ENCODE results near the gene GPER1. TPM values are rescaled to one million over a fixed set of nuclear protein-coding genes. Genes with fewer than 3 reads are reported as not detected.
A peak's percentile ranks its signal among the peaks of the same experiment; 100 is the strongest.
"Not testable (repeated sequence)": the region's sequence is repeated elsewhere in the genome, so short reads cannot be mapped to it uniquely, and the experiment has no call there.

GPER1 gene
- 0.88 TPM for polyA plus RNA-seq (2013, experiment 1 of 2)
- 0.84 TPM for polyA plus RNA-seq (2013, experiment 2 of 2)

- Histone ChIP-seq H3K4me3 (ENCODE audit: low read length) (peak within 1 kb of the TSS; percentile 26), H2BK120ac (ENCODE audit: low read depth, low read length) (no peak within 1 kb of the TSS), H3K56ac (ENCODE audit: low read length) (peak within 1 kb of the TSS; percentile 93), H3K23ac (ENCODE audit: low read length) (peak within 1 kb of the TSS; percentile 45), H4K8ac (ENCODE audit: low read depth, low read length) (no peak within 1 kb of the TSS), H3K79me2 (ENCODE audit: control insufficient read depth, insufficient read depth, low read length) (no peaks in the 10 kb centered on the region), H3K27ac (ENCODE audit: low read depth, low read length) (no peak within 1 kb of the TSS), H3K18ac (ENCODE audit: low read length) (no peak within 1 kb of the TSS), H2AK5ac (ENCODE audit: low read length) (no peak within 1 kb of the TSS), H4K5ac (ENCODE audit: low read length) (no peak within 1 kb of the TSS), H2BK5ac (ENCODE audit: low read length) (no peak within 1 kb of the TSS), H3K36me3 (ENCODE audit: control insufficient read depth, insufficient read depth, low read length) (no peaks in the 10 kb centered on the region), H2BK15ac (replicated peaks; ENCODE audit: low read depth) (no peak within 1 kb of the TSS), H3K4me1 (ENCODE audit: control insufficient read depth, low read depth, low read length) (peaks cover 4% of the 10 kb centered on the region), H3K27me3 (ENCODE audit: insufficient read depth, low read length, poor library complexity) (no peaks in the 10 kb centered on the region), H3K4ac (ENCODE audit: low read depth, low read length) (no peak within 1 kb of the TSS), H3K79me1 (ENCODE audit: low read length) (no peaks in the 10 kb centered on the region), H3K4me2 (ENCODE audit: low read length) (peak within 1 kb of the TSS; percentile 56), H3K9ac (ENCODE audit: low read length) (peak within 1 kb of the TSS; percentile 72)
- WGBS (ENCODE audit: extremely low coverage, insufficient coverage, low lambda C conversion rate), result no CpG with 5 or more reads among the region's 28 CpGs
- DNase-seq, result peak; percentile 63
Measured at GRCh38 chr7:1087952-1088920, at the start of gene GPER1. TSS of gene GPER1 (plus strand) at chr7:1088113. CDS start at chr7:1091729, 3,616 bp downstream.

- H3K18ac ChIP-seq (ENCODE audit: low read length); H3K23ac ChIP-seq (ENCODE audit: low read length); H2AK5ac ChIP-seq (ENCODE audit: low read length); H2BK5ac ChIP-seq (ENCODE audit: low read length); H3K4me1 ChIP-seq (ENCODE audit: control insufficient read depth, low read depth, low read length); H3K36me3 ChIP-seq (ENCODE audit: control insufficient read depth, insufficient read depth, low read length); DNase-seq; H2BK120ac ChIP-seq (ENCODE audit: low read depth, low read length); H3K9ac ChIP-seq (ENCODE audit: low read length); H3K4me3 ChIP-seq (ENCODE audit: low read length); H4K8ac ChIP-seq (ENCODE audit: low read depth, low read length); H4K5ac ChIP-seq (ENCODE audit: low read length); H3K27me3 ChIP-seq (ENCODE audit: insufficient read depth, low read length, poor library complexity); H3K4me2 ChIP-seq (ENCODE audit: low read length); H3K56ac ChIP-seq (ENCODE audit: low read length); H3K79me2 ChIP-seq (ENCODE audit: control insufficient read depth, insufficient read depth, low read length); H3K27ac ChIP-seq (ENCODE audit: low read depth, low read length); H3K79me1 ChIP-seq (ENCODE audit: low read length); H3K4ac ChIP-seq (ENCODE audit: low read depth, low read length); H2BK15ac ChIP-seq (replicated peaks; ENCODE audit: low read depth): not testable (repeated sequence)
- WGBS (ENCODE audit: extremely low coverage, insufficient coverage, low lambda C conversion rate), result no CpG with 5 or more reads among the region's 1 CpG
Measured at GRCh38 chr7:1040233-1040632, 47.7 kb upstream of the GPER1 start.

- peaks cover 2% of the 10 kb centered on the region for H3K4me1 ChIP-seq (ENCODE audit: control insufficient read depth, low read depth, low read length)
- no peak overlapping the region for H3K4ac ChIP-seq (ENCODE audit: low read depth, low read length)
- no peak overlapping the region for H3K4me2 ChIP-seq (ENCODE audit: low read length)
- no peak overlapping the region for H3K9ac ChIP-seq (ENCODE audit: low read length)
- no peak overlapping the region for H3K18ac ChIP-seq (ENCODE audit: low read length)
- H4K8ac ChIP-seq (ENCODE audit: low read depth, low read length), result no peak overlapping the region
- H2BK5ac ChIP-seq (ENCODE audit: low read length), result no peak overlapping the region
- H3K4me3 ChIP-seq (ENCODE audit: low read length), result no peak overlapping the region
- no peak overlapping the region for H3K56ac ChIP-seq (ENCODE audit: low read length)
- H3K79me2 ChIP-seq (ENCODE audit: control insufficient read depth, insufficient read depth, low read length), result no peaks in the 10 kb centered on the region
- no CpG with 5 or more reads among the region's 16 CpGs for WGBS (ENCODE audit: extremely low coverage, insufficient coverage, low lambda C conversion rate)
- no peak for DNase-seq
- H2AK5ac ChIP-seq (ENCODE audit: low read length), result no peak overlapping the region
- no peak overlapping the region for H3K23ac ChIP-seq (ENCODE audit: low read length)
- no peaks in the 10 kb centered on the region for H3K27me3 ChIP-seq (ENCODE audit: insufficient read depth, low read length, poor library complexity)
- no peaks in the 10 kb centered on the region for H3K36me3 ChIP-seq (ENCODE audit: control insufficient read depth, insufficient read depth, low read length)
- no peak overlapping the region for H4K5ac ChIP-seq (ENCODE audit: low read length)
- no peak overlapping the region for H3K27ac ChIP-seq (ENCODE audit: low read depth, low read length)
- no peak overlapping the region for H2BK15ac ChIP-seq (replicated peaks; ENCODE audit: low read depth)
- H2BK120ac ChIP-seq (ENCODE audit: low read depth, low read length), result no peak overlapping the region
- H3K79me1 ChIP-seq (ENCODE audit: low read length), result peaks cover 4% of the 10 kb centered on the region
Measured at GRCh38 chr7:1040790-1041189, 47.1 kb upstream of the GPER1 start.

- H3K4me1 ChIP-seq (ENCODE audit: control insufficient read depth, low read depth, low read length), result peaks cover 2% of the 10 kb centered on the region
- no peak overlapping the region for H2AK5ac ChIP-seq (ENCODE audit: low read length)
- no peak overlapping the region for H2BK120ac ChIP-seq (ENCODE audit: low read depth, low read length)
- H3K9ac ChIP-seq (ENCODE audit: low read length), result no peak overlapping the region
- no peak overlapping the region for H3K27ac ChIP-seq (ENCODE audit: low read depth, low read length)
- no peaks in the 10 kb centered on the region for H3K36me3 ChIP-seq (ENCODE audit: control insufficient read depth, insufficient read depth, low read length)
- no peak overlapping the region for H3K23ac ChIP-seq (ENCODE audit: low read length)
- H4K5ac ChIP-seq (ENCODE audit: low read length), result no peak overlapping the region
- no CpG with 5 or more reads among the region's 40 CpGs for WGBS (ENCODE audit: extremely low coverage, insufficient coverage, low lambda C conversion rate)
- H2BK15ac ChIP-seq (replicated peaks; ENCODE audit: low read depth), result no peak overlapping the region
- no peak overlapping the region for H2BK5ac ChIP-seq (ENCODE audit: low read length)
- H3K4ac ChIP-seq (ENCODE audit: low read depth, low read length), result no peak overlapping the region
- H3K4me2 ChIP-seq (ENCODE audit: low read length), result no peak overlapping the region
- peaks cover 6% of the 10 kb centered on the region for H3K79me1 ChIP-seq (ENCODE audit: low read length)
- no peak overlapping the region for H4K8ac ChIP-seq (ENCODE audit: low read depth, low read length)
- H3K56ac ChIP-seq (ENCODE audit: low read length), result no peak overlapping the region
- H3K27me3 ChIP-seq (ENCODE audit: insufficient read depth, low read length, poor library complexity), result no peaks in the 10 kb centered on the region
- no peak overlapping the region for H3K18ac ChIP-seq (ENCODE audit: low read length)
- no peak for DNase-seq
- H3K79me2 ChIP-seq (ENCODE audit: control insufficient read depth, insufficient read depth, low read length), result no peaks in the 10 kb centered on the region
- H3K4me3 ChIP-seq (ENCODE audit: low read length), result no peak overlapping the region
Measured at GRCh38 chr7:1041551-1042491, 46.1 kb upstream of the GPER1 start.

GRCh38 chr7:1042492-1042833, 45.5 kb upstream of the GPER1 start:
- Histone ChIP-seq H3K79me2 (ENCODE audit: control insufficient read depth, insufficient read depth, low read length) (no peaks in the 10 kb centered on the region), H3K56ac (ENCODE audit: low read length) (peak overlapping the region; percentile 7), H2BK120ac (ENCODE audit: low read depth, low read length) (no peak overlapping the region), H3K27ac (ENCODE audit: low read depth, low read length) (no peak overlapping the region), H3K9ac (ENCODE audit: low read length) (no peak overlapping the region), H2BK15ac (replicated peaks; ENCODE audit: low read depth) (no peak overlapping the region), H3K27me3 (ENCODE audit: insufficient read depth, low read length, poor library complexity) (no peaks in the 10 kb centered on the region), H2AK5ac (ENCODE audit: low read length) (no peak overlapping the region), H3K4ac (ENCODE audit: low read depth, low read length) (no peak overlapping the region), H4K8ac (ENCODE audit: low read depth, low read length) (no peak overlapping the region), H3K4me2 (ENCODE audit: low read length) (no peak overlapping the region), H3K4me3 (ENCODE audit: low read length) (no peak overlapping the region), H4K5ac (ENCODE audit: low read length) (no peak overlapping the region), H3K4me1 (ENCODE audit: control insufficient read depth, low read depth, low read length) (peaks cover 2% of the 10 kb centered on the region), H2BK5ac (ENCODE audit: low read length) (no peak overlapping the region), H3K18ac (ENCODE audit: low read length) (no peak overlapping the region), H3K79me1 (ENCODE audit: low read length) (peaks cover 6% of the 10 kb centered on the region), H3K23ac (ENCODE audit: low read length) (no peak overlapping the region), H3K36me3 (ENCODE audit: control insufficient read depth, insufficient read depth, low read length) (no peaks in the 10 kb centered on the region)
- no peak for DNase-seq
- WGBS (ENCODE audit: extremely low coverage, insufficient coverage, low lambda C conversion rate), result no CpG with 5 or more reads among the region's 7 CpGs
